ENCODE data around the gene HEATR3.

- TF ChIP-seq, protein P1, sequence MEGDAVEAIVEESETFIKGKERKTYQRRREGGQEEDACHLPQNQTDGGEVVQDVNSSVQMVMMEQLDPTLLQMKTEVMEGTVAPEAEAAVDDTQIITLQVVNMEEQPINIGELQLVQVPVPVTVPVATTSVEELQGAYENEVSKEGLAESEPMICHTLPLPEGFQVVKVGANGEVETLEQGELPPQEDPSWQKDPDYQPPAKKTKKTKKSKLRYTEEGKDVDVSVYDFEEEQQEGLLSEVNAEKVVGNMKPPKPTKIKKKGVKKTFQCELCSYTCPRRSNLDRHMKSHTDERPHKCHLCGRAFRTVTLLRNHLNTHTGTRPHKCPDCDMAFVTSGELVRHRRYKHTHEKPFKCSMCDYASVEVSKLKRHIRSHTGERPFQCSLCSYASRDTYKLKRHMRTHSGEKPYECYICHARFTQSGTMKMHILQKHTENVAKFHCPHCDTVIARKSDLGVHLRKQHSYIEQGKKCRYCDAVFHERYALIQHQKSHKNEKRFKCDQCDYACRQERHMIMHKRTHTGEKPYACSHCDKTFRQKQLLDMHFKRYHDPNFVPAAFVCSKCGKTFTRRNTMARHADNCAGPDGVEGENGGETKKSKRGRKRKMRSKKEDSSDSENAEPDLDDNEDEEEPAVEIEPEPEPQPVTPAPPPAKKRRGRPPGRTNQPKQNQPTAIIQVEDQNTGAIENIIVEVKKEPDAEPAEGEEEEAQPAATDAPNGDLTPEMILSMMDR (IDR thresholded peaks at IDR 0.05), result no peak
- no peak for TF ChIP-seq POLR2A (IDR thresholded peaks at IDR 0.05)
Measured at GRCh38 chr16:50155925-50156324, 90.2 kb downstream of the HEATR3 start.

Data from adrenal gland (tissue), 5 donors.